HG03108 (cell line): Measurements from ENCODE around the gene PRPF40B.
"Not testable (repeated sequence)": the region's sequence is repeated elsewhere in the genome, so short reads cannot be mapped to it uniquely, and the experiment has no call there.

Experiments
- ATAC-seq: cut with Tn5 transposase; IDR thresholded peaks from one replicate; pipeline ENCODE4 v1.9.1; 2021; ENCODE audit warnings: moderate library complexity; ENCODE audit not compliant: unreplicated experiment

PRPF40B gene

GRCh38 chr12:49623142-49623904 is at the start of gene PRPF40B:
TSS of gene PRPF40B (plus strand) at chr12:49623561. CDS start at chr12:49623591, 30 bp downstream.
- ATAC-seq = peak; percentile 67

- no peak for ATAC-seq
Measured at GRCh38 chr12:49577589-49578315, 45.6 kb upstream of the PRPF40B start.

GRCh38 chr12:49578471-49579112 is 44.8 kb upstream of the PRPF40B start:
- no peak for ATAC-seq

- peak; percentile 44 for ATAC-seq
Measured at GRCh38 chr12:49580572-49581535, 42.5 kb upstream of the PRPF40B start.

GRCh38 chr12:49582201-49582600 is 41.2 kb upstream of the PRPF40B start:
- ATAC-seq = no peak

GRCh38 chr12:49582850-49583249 is 40.5 kb upstream of the PRPF40B start:
- ATAC-seq = no peak

- ATAC-seq = no peak
Measured at GRCh38 chr12:49583366-49584094, 39.8 kb upstream of the PRPF40B start.

GRCh38 chr12:49584591-49584990 is 38.8 kb upstream of the PRPF40B start:
- no peak for ATAC-seq

GRCh38 chr12:49585477-49586459 is 37.6 kb upstream of the PRPF40B start:
- ATAC-seq = no peak

GRCh38 chr12:49587174-49587908 is 36.0 kb upstream of the PRPF40B start:
- no peak for ATAC-seq

GRCh38 chr12:49588281-49588680 is 35.1 kb upstream of the PRPF40B start:
- no peak for ATAC-seq

- no peak for ATAC-seq
Measured at GRCh38 chr12:49588721-49589516, 34.4 kb upstream of the PRPF40B start.

GRCh38 chr12:49598527-49598926 is 24.8 kb upstream of the PRPF40B start:
- ATAC-seq = no peak

GRCh38 chr12:49599961-49600360 is 23.4 kb upstream of the PRPF40B start:
- no peak for ATAC-seq

- ATAC-seq = no peak
Measured at GRCh38 chr12:49603721-49604120, 19.6 kb upstream of the PRPF40B start.

GRCh38 chr12:49604856-49605255 is 18.5 kb upstream of the PRPF40B start:
- no peak for ATAC-seq

GRCh38 chr12:49605539-49605938 is 17.8 kb upstream of the PRPF40B start, which contains the start of gene FAM186B:
TSS of gene FAM186B (minus strand) at chr12:49605639. CDS start at chr12:49605477, 162 bp downstream.
- ATAC-seq = not testable (repeated sequence)
